H1 (cell line): ENCODE measurements around the gene LNPEP. TPM values are rescaled to one million over a fixed set of nuclear protein-coding genes. Genes with fewer than 3 reads are reported as not detected.

Source experiments
- CTCF ChIA-PET: fragments of 300-600 bp; sonication (Branson Sonifier 250); formaldehyde crosslinking; loops from one replicate; lab custom pipeline; 2021; ENCODE audit not compliant: partially characterized antibody; lab: Charles Lee
- POLR2A ChIA-PET: fragments of 300-600 bp; sonication (Branson Sonifier 250); formaldehyde crosslinking; loops from one replicate; lab custom pipeline; 2021; ENCODE audit warnings: inconsistent platforms; ENCODE audit not compliant: partially characterized antibody; lab: Charles Lee
- DNase-seq, 2 experiments: peaks; one replicate each; pipeline versions ENCODE4 v3.0.0 to v3.0.0-alpha.2; 2010 to 2022; ENCODE audit warnings: low spot score in 2 of 2, low read depth in 1 of 2, mixed read lengths in 1 of 2
- FAIRE-seq: peaks from 2 replicates; lab custom pipeline; 2011; peaks lifted over from hg19 to GRCh38; lab: Jason Lieb, UNC
- H2AFZ ChIP-seq: 2 replicates; pipeline ENCODE4 v1.8.1; 2012; ENCODE audit warnings: low read length, inconsistent platforms
- H2AK5ac ChIP-seq: 2 replicates; pipeline ENCODE4 v1.6.1; 2013; ENCODE audit warnings: low read depth, low read length
- H2BK120ac ChIP-seq: replicated peaks from 2 replicates; pipeline ENCODE3; 2013; ENCODE audit warnings: low read depth, low read length, inconsistent platforms
- H2BK12ac ChIP-seq: 2 replicates; pipeline ENCODE4 v1.6.1; 2013; ENCODE audit warnings: low read depth, low read length
- H2BK15ac ChIP-seq: 2 replicates; pipeline ENCODE4 v1.6.1; 2013; ENCODE audit warnings: low read length
- H2BK20ac ChIP-seq: 2 replicates; pipeline ENCODE4 v1.6.1; 2013; ENCODE audit warnings: low read length
- H2BK5ac ChIP-seq: 2 replicates; pipeline ENCODE4 v1.6.1; 2013; ENCODE audit warnings: low read depth, low read length
- H3K14ac ChIP-seq: 2 replicates; pipeline ENCODE4 v1.6.1; 2013; ENCODE audit warnings: inconsistent platforms; ENCODE audit not compliant: insufficient read length
- H3K18ac ChIP-seq: 2 replicates; pipeline ENCODE4 v1.6.1; 2013; ENCODE audit warnings: low read length; ENCODE audit errors: extremely low read depth
- H3K23ac ChIP-seq: 2 replicates; pipeline ENCODE4 v1.6.1; 2013; ENCODE audit warnings: inconsistent platforms; ENCODE audit not compliant: insufficient read length
- H3K23me2 ChIP-seq: 2 replicates; pipeline ENCODE4 v1.6.1; 2013; ENCODE audit warnings: low read depth, low read length
- H3K27ac ChIP-seq: 2 replicates; pipeline ENCODE4 v1.6.1; 2011; ENCODE audit warnings: low read depth, low read length, inconsistent platforms
- H3K27me3 ChIP-seq, 4 experiments: replicated peaks in 1 of 4; 1 replicate in 1 of 4; 2 replicates in 3 of 4; pipeline versions ENCODE4 v1.6.1 to v1.8.1; 2011 to 2013; ENCODE audit warnings: low read length in 3 of 4, mild to moderate bottlenecking in 3 of 4, inconsistent platforms in 2 of 4, mixed read lengths in 2 of 4, moderate library complexity in 1 of 4; ENCODE audit not compliant: control insufficient read depth in 3 of 4, insufficient read depth in 3 of 4; ENCODE audit errors: extremely low read depth in 1 of 4
- H3K36me3 ChIP-seq, 4 experiments: 2 replicates each; pipeline versions ENCODE4 v1.6.1 to v1.8.1; 2011 to 2013; ENCODE audit warnings: mild to moderate bottlenecking in 4 of 4, low read length in 3 of 4, moderate library complexity in 2 of 4, control low read depth in 1 of 4, inconsistent platforms in 1 of 4; ENCODE audit not compliant: insufficient read depth in 4 of 4, control insufficient read depth in 2 of 4
- H3K4ac ChIP-seq: replicated peaks from 2 replicates; pipeline ENCODE3; 2013; ENCODE audit warnings: low read length, low read depth, mixed read lengths, inconsistent platforms; ENCODE audit not compliant: insufficient read length
- H3K4me1 ChIP-seq, 4 experiments: replicated peaks in 1 of 4; 1 replicate in 1 of 4; 2 replicates in 3 of 4; pipeline versions ENCODE4 v1.6.1 to v1.8.1; 2011 to 2013; ENCODE audit warnings: low read length in 3 of 4, inconsistent platforms in 2 of 4, mixed read lengths in 1 of 4; ENCODE audit not compliant: insufficient read depth in 4 of 4, control insufficient read depth in 3 of 4
- H3K4me2 ChIP-seq, 2 experiments: 2 replicates each; pipeline versions ENCODE4 v1.6.1 to v1.8.1; 2011 to 2013; ENCODE audit warnings: low read depth in 2 of 2, low read length in 2 of 2, control low read depth in 1 of 2, inconsistent platforms in 1 of 2, mild to moderate bottlenecking in 1 of 2; ENCODE audit not compliant: insufficient read depth in 1 of 2
- H3K4me3 ChIP-seq, 4 experiments: fragments of 200-600, 300-600 bp in 1 of 4; sonication (generic), shearing (Covaris generic), sonication (Bioruptor Twin) in 1 of 4; 2 replicates each; pipeline versions ENCODE4 v1.5.1 to v1.8.1; 2011 to 2016; ENCODE audit warnings: low read length in 4 of 4, low read depth in 3 of 4, control low read depth in 2 of 4, inconsistent platforms in 2 of 4, mild to moderate bottlenecking in 2 of 4, mixed read lengths in 1 of 4, moderate library complexity in 1 of 4; ENCODE audit not compliant: insufficient read depth in 2 of 4; ENCODE audit errors: extremely low read depth in 1 of 4
- H3K56ac ChIP-seq: replicated peaks from 2 replicates; pipeline ENCODE3; 2013; ENCODE audit warnings: low read depth, mild to moderate bottlenecking, mixed read lengths, low read length, inconsistent platforms; ENCODE audit not compliant: insufficient read length
- H3K79me1 ChIP-seq: 2 replicates; pipeline ENCODE4 v1.6.1; 2013; ENCODE audit warnings: low read depth, low read length, control low read depth
- H3K79me2 ChIP-seq, 2 experiments: 2 replicates each; pipeline versions ENCODE4 v1.6.1 to v1.8.1; 2012 to 2013; ENCODE audit warnings: low read length in 2 of 2, mild to moderate bottlenecking in 2 of 2, inconsistent platforms in 1 of 2; ENCODE audit not compliant: insufficient read depth in 2 of 2, control insufficient read depth in 1 of 2
- H3K9ac ChIP-seq, 4 experiments: replicated peaks in 1 of 4; 1 replicate in 1 of 4; 2 replicates in 3 of 4; pipeline versions ENCODE4 v1.6.1 to v1.8.1; 2011 to 2013; ENCODE audit warnings: low read depth in 3 of 4, low read length in 3 of 4, control low read depth in 2 of 4, mild to moderate bottlenecking in 2 of 4, moderate library complexity in 2 of 4, inconsistent platforms in 1 of 4; ENCODE audit errors: extremely low read depth in 1 of 4
- H3K9me3 ChIP-seq, 2 experiments: 2 replicates each; pipeline versions ENCODE4 v1.6.1 to v1.8.1; 2012 to 2013; ENCODE audit warnings: mild to moderate bottlenecking in 2 of 2, moderate library complexity in 2 of 2, control low read depth in 1 of 2, inconsistent platforms in 1 of 2, low read depth in 1 of 2, low read length in 1 of 2, mixed read lengths in 1 of 2; ENCODE audit not compliant: insufficient read depth in 2 of 2
- H4K20me1 ChIP-seq, 2 experiments: replicated peaks in 1 of 2; 2 replicates each; pipeline versions ENCODE3 to v1.8.1; 2011 to 2013; ENCODE audit warnings: inconsistent platforms in 2 of 2, low read length in 2 of 2, mild to moderate bottlenecking in 1 of 2; ENCODE audit not compliant: insufficient read depth in 2 of 2, control insufficient read depth in 1 of 2
- H4K5ac ChIP-seq: 2 replicates; pipeline ENCODE4 v1.6.1; 2013; ENCODE audit warnings: low read length, low read depth, mixed read lengths, inconsistent platforms; ENCODE audit not compliant: insufficient read length
- H4K8ac ChIP-seq: 2 replicates; pipeline ENCODE4 v1.8.0; 2013; ENCODE audit warnings: mild to moderate bottlenecking, moderate library complexity, low read length, inconsistent platforms; ENCODE audit not compliant: insufficient read depth; ENCODE audit errors: extremely low read depth
- H4K91ac ChIP-seq: replicated peaks from 2 replicates; pipeline ENCODE3; 2013; ENCODE audit warnings: low read length, mixed read lengths, inconsistent platforms; ENCODE audit not compliant: insufficient read length
- CBX8 ChIP-seq: fragments of 300-800, 300-1000 bp; sonication (generic); IDR thresholded peaks from 2 replicates; pipeline ENCODE4 v1.7.1; 2016; ENCODE audit warnings: low read depth, low read length, borderline replicate concordance
- EZH2 ChIP-seq: fragments of 200-600 bp; sonication (generic); IDR thresholded peaks from 2 replicates; pipeline ENCODE4 v1.7.1; 2012; ENCODE audit warnings: low read depth, mild to moderate bottlenecking, moderate library complexity, low read length, inconsistent platforms; ENCODE audit not compliant: severe bottlenecking
- GTF2F1 ChIP-seq: IDR thresholded peaks from 2 replicates; pipeline ENCODE4 v1.6.1; 2012; ENCODE audit warnings: low read depth, low read length, improper control_type of control experiment, borderline replicate concordance
- HDAC6 ChIP-seq: IDR thresholded peaks from one replicate; pipeline ENCODE4 v1.7.1; 2012; ENCODE audit warnings: low read depth, mild to moderate bottlenecking, inconsistent platforms, low read length, moderate library complexity
- JUND ChIP-seq: IDR thresholded peaks from 2 replicates; pipeline ENCODE4 v1.6.1; 2011; ENCODE audit warnings: mild to moderate bottlenecking, improper control_type of control experiment, low read length
- POLR2AphosphoS5 ChIP-seq: IDR thresholded peaks from 2 replicates; pipeline ENCODE4 v1.6.1; 2011; ENCODE audit warnings: low read depth, low read length
- RAD21 ChIP-seq, 2 experiments: IDR thresholded peaks in 1 of 2; conservative IDR thresholded peaks in 1 of 2; 2 replicates each; pipeline ENCODE4 v1.6.1; 2011; ENCODE audit warnings: low read depth in 2 of 2, low read length in 2 of 2, improper control_type of control experiment in 1 of 2, inconsistent platforms in 1 of 2, mild to moderate bottlenecking in 1 of 2, moderate library complexity in 1 of 2
- WGBS, 2 experiments: shearing (Covaris generic) in 1 of 2; methylation state at CpG; one replicate each; pipeline versions ENCODE4 v1.1.6 to v1.1.7; 2013 to 2015; ENCODE audit warnings: low lambda C conversion rate in 2 of 2, mixed read lengths in 2 of 2, inconsistent platforms in 1 of 2, low coverage in 1 of 2, missing lambda C conversion rate in 1 of 2; ENCODE audit not compliant: insufficient replicate concordance in 2 of 2, insufficient coverage in 1 of 2, insufficient read length in 1 of 2; ENCODE audit errors: extremely low coverage in 1 of 2, missing lambda C conversion rate in 1 of 2; 5-methylcytosine and 5-hydroxymethylcytosine counted together
- polyA plus RNA-seq, 7 experiments: library from polyadenylated mRNA; depleted of rRNA in 3 of 7; stranded (reverse) in 5 of 7; unstranded in 2 of 7; fragments of >200 nt in 5 of 7; fragments of 200-250 nt in 2 of 7; gene quantifications; 1 replicate in 5 of 7; 2 replicates in 1 of 7; 4 replicates in 1 of 7; pipeline versions ENCODE4 v1.2.1 to v1.2.3, GENCODE V29; 2011 to 2013; ENCODE audit warnings: missing spikeins in 2 of 7, mixed read lengths in 2 of 7
- total RNA-seq: library from RNA; stranded (reverse); fragmentation: NEBNext Ultra II Directional; extraction: Animal tissue kit (Norgen Biotek cat#: 25700); gene quantifications from 2 replicates; pipeline ENCODE4 v1.2.1, GENCODE V29; 2021

LNPEP gene
- total and polyA plus RNA-seq, 2 of the 8 experiments (the other 6 are each of a cell fraction or from before 2014, with no cell fraction given), result 1.8 to 4.5 TPM

DNA sequence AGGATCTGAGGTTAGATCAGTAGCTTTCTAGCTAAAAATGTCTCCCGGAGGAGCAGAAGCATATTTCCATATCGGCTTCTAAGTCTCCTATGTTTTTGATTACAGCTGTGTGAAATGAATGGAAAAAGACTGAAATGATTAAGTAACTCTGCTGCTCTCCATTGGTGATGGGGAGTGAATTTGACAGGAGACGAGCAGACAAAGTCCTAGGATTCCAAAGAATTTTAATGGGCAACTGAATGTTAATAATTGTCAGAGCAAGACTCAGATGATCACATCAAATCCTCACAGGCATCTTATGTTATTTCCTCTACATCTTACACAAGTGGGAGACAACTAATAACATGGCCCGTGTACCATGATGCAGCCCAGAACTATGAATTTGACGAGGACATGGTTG lies 139.8 kb downstream of the LNPEP start:
- H3K18ac ChIP-seq, result no peak overlapping the region
- no peaks in the 10 kb centered on the region for H3K79me2 ChIP-seq
- no peak overlapping the region for H3K14ac ChIP-seq
- H3K4ac ChIP-seq, result no peak overlapping the region
- no peak overlapping the region for H2BK15ac ChIP-seq
- no peaks in the 10 kb centered on the region for H3K79me1 ChIP-seq
- ChIA-PET POLR2A (no interaction called here), CTCF (interaction anchor here (0.8 kb wide), 1 partner anchor 14 kb away, joined by 3 read pairs; no protein-coding TSS in a partner anchor)
- no peak overlapping the region for H2AK5ac ChIP-seq
- H3K9ac ChIP-seq, result no peak overlapping the region
- no peaks in the 10 kb centered on the region for H3K4me1 ChIP-seq
- no peak overlapping the region for H2BK5ac ChIP-seq
- no peak overlapping the region for H2BK12ac ChIP-seq
- no peak overlapping the region for H3K23ac ChIP-seq
- H3K56ac ChIP-seq, result no peak overlapping the region
- no peak overlapping the region for H2BK120ac ChIP-seq
- H4K8ac ChIP-seq, result no peak overlapping the region
- H3K9me3 ChIP-seq, result no peaks in the 10 kb centered on the region
- no peak overlapping the region for H4K5ac ChIP-seq
- 92% methylated on average over 5 of the region's 5 CpGs; no CpG with 5 or more reads in 1 of the 2 experiments for whole genome bisulfite sequencing, 2 experiments
- H4K20me1 ChIP-seq, result no peaks in the 10 kb centered on the region
- H3K36me3 ChIP-seq, result no peaks in the 10 kb centered on the region
- H3K27me3 ChIP-seq, result no peaks in the 10 kb centered on the region
- no peak for FAIRE-seq
- no peak overlapping the region for H3K4me3 ChIP-seq
- no peaks in the 10 kb centered on the region for H3K23me2 ChIP-seq
- no peak overlapping the region for H2BK20ac ChIP-seq
- no peak for DNase-seq
- no peak overlapping the region for H3K4me2 ChIP-seq
- H3K27ac ChIP-seq, result no peak overlapping the region
- no peak overlapping the region for H2AFZ ChIP-seq
- no peak overlapping the region for H4K91ac ChIP-seq
- no peak for TF ChIP-seq CBX8
- no peak for TF ChIP-seq GTF2F1
- no peak for TF ChIP-seq HDAC6
- TF ChIP-seq POLR2AphosphoS5, result no peak
- no peak for TF ChIP-seq JUND
- TF ChIP-seq EZH2, result no peak
- TF ChIP-seq RAD21 (IDR thresholded peaks at IDR 0.05 in 1 of 2, conservative IDR thresholded peaks at IDR 0.05 in 1 of 2; ENCODE audit: low read depth in 2 of 2, low read length in 2 of 2), result no peak
